ENCODE data around the gene PLIN5. TPM values are rescaled to one million over a fixed set of nuclear protein-coding genes. Genes with fewer than 3 reads are reported as not detected.

PLIN5 gene
- total RNA-seq, 1 donor from 2014 or later = 17.1 TPM

DNA sequence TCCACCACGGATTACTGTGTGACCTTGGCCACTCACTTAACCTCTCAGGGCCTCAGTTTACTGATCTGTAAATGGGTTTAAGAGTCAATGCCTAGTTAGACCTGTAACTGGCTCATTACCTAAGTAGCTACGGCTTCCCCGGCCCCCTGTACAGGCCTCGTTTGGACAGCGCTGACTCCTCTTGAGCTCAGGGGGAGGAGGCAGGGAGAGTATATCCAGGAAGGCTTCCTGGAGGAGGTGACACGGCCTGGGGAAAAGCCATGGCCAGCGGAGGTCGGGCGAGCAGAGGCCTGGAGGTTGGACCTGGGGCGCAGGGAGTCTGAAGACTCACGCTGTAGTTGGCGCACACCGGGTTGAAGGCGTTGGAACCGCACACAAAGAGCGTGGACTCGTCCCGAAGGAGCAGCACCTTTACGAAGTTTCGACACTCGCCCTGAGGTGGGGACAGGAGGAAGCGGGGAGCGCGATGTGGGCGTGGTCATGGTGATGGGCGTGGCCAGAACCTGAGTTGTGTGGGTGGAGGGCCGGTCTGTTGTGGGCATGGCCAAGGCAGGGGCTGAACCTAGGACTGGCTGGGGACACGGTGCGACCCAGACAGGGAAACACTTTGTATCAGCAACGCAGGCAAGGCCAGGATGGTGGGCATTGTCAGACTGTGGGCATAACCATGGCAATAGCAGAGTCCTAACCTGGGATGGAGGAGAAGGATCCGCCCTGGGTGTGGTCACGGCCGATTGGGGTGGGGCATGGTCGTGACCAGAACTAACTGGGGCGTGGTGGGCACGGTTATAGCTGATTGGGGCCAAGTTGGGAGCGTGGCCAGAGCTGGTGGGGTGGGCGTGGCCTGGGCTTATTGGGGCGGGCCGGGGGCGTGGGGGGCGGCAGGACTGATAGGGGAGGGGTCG lies 20.9 kb upstream of the PLIN5 start:
- intact Hi-C loops (cut with DNase I) = no loop called here
- TF ChIP-seq, protein P1, sequence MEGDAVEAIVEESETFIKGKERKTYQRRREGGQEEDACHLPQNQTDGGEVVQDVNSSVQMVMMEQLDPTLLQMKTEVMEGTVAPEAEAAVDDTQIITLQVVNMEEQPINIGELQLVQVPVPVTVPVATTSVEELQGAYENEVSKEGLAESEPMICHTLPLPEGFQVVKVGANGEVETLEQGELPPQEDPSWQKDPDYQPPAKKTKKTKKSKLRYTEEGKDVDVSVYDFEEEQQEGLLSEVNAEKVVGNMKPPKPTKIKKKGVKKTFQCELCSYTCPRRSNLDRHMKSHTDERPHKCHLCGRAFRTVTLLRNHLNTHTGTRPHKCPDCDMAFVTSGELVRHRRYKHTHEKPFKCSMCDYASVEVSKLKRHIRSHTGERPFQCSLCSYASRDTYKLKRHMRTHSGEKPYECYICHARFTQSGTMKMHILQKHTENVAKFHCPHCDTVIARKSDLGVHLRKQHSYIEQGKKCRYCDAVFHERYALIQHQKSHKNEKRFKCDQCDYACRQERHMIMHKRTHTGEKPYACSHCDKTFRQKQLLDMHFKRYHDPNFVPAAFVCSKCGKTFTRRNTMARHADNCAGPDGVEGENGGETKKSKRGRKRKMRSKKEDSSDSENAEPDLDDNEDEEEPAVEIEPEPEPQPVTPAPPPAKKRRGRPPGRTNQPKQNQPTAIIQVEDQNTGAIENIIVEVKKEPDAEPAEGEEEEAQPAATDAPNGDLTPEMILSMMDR (IDR thresholded peaks at IDR 0.05) = no peak
- no peak overlapping the region for H3K27ac ChIP-seq
- no peak for DNase-seq (ENCODE audit: low spot score in 2 of 2)
- H3K4me3 ChIP-seq = no peak overlapping the region
- no peaks in the 10 kb centered on the region for H3K36me3 ChIP-seq
- H3K27me3 ChIP-seq = no peaks in the 10 kb centered on the region
- H3K9me3 ChIP-seq = no peaks in the 10 kb centered on the region
- no peaks in the 10 kb centered on the region for H3K4me1 ChIP-seq

DNA sequence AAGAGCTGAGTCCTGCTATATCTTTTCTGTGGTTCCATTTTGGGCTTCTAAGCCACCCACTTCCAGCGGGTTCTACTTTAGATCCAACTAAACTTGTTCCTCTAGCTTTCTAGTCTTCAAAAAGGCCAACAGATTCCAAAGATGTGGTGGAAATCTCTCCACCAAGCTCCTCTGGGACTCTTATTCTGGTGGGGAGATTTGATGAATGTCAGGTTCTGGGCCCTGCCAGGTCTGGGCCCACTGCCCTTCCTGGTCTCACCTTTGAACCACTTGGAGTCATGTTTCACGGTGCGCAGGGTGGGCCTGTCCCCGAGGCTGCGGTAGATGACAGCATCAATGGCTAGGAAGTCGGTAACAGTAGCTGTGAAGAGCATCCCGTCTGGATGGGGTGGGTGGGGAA lies 19.7 kb upstream of the PLIN5 start:
- no peak for DNase-seq (ENCODE audit: low spot score in 2 of 2)
- Histone ChIP-seq H3K27me3 (no peaks in the 10 kb centered on the region), H3K4me1 (no peaks in the 10 kb centered on the region), H3K27ac (no peak overlapping the region), H3K36me3 (no peaks in the 10 kb centered on the region), H3K9me3 (no peaks in the 10 kb centered on the region), H3K4me3 (no peak overlapping the region)
- TF ChIP-seq, protein P1 (IDR thresholded peaks at IDR 0.05) = no peak
- intact Hi-C loops (cut with DNase I) = no loop called here

DNA sequence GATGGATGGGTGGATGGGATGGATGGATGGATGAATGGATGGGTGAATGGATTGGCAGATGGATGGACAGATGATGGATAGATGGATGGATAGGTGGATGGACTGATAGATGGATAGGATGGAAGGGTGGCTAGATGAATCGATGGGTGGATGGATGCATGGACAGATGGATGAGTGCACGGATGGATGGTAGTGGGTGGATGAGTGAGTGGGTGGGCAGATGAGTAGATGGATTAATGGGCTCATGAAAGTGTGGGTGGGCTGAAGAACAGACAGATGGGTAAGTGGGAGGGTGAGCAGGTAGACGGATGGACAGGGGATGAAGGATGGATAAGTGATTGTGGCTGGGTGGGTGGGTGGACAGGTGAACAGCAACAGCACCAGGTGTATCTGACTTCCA lies 18.8 kb upstream of the PLIN5 start:
- Histone ChIP-seq H3K9me3 (no peaks in the 10 kb centered on the region), H3K36me3 (no peaks in the 10 kb centered on the region), H3K27me3 (no peaks in the 10 kb centered on the region), H3K27ac (no peak overlapping the region), H3K4me3 (no peak overlapping the region), H3K4me1 (no peaks in the 10 kb centered on the region)
- intact Hi-C loops (cut with DNase I) = no loop called here
- no peak for DNase-seq (ENCODE audit: low spot score in 2 of 2)
- TF ChIP-seq, protein P1 (IDR thresholded peaks at IDR 0.05) = no peak

DNA sequence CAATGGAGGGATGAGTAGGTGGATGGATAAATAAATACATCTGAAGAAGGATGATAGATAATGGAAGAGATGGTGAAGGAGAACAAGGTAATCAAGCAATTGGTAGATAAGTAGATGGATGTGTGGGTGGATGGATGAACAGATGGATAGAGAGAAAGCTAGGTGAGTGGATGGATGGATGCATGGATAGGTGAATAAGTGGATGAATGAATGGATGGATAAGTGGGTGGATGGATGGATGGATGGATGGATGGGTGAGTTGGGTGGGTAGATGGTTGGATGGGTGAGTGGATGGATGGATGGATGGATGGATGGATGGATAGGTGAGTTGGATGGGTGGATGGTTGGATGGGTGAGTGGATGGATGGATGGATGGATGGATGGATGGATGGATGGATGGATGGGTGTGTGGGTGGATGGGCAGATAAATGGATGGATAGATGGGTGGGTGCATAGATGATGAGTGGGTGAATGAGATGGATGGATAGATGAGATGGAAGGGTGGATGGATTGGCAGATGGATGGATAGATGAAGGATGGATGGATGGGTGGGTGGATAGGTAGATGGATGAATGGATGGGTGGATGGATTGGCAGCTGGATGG lies 18.2 kb upstream of the PLIN5 start:
- no peaks in the 10 kb centered on the region for H3K4me1 ChIP-seq
- no peaks in the 10 kb centered on the region for H3K27me3 ChIP-seq
- TF ChIP-seq, protein P1 (IDR thresholded peaks at IDR 0.05) = no peak
- no peaks in the 10 kb centered on the region for H3K9me3 ChIP-seq
- no peaks in the 10 kb centered on the region for H3K36me3 ChIP-seq
- DNase-seq (ENCODE audit: low spot score in 2 of 2) = no peak
- intact Hi-C loops (cut with DNase I) = no loop called here
- H3K27ac ChIP-seq = no peak overlapping the region
- no peak overlapping the region for H3K4me3 ChIP-seq

DNA sequence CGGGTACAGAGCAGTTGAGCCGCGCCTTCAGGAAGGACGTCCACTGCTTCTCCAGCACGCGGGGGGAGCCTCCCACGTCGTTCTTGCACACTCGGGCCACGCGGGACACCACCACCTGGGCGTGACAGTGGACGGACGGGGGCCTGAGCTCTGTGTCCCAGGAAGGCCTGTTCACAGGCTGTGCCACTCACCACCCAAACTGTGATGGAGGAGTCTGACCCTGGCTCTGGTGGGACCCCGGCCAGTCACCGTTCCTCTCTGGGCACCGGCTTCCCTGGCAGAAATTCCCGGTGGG lies 17.4 kb upstream of the PLIN5 start:
- H3K9me3 ChIP-seq = no peaks in the 10 kb centered on the region

More for the DNA sequence above, 17.4 kb upstream of the PLIN5 start:
- no peaks in the 10 kb centered on the region for H3K27me3 ChIP-seq
- H3K36me3 ChIP-seq = no peaks in the 10 kb centered on the region
- TF ChIP-seq, protein P1 (IDR thresholded peaks at IDR 0.05) = no peak
- no peak for DNase-seq (ENCODE audit: low spot score in 2 of 2)
- no peak overlapping the region for H3K27ac ChIP-seq
- H3K4me1 ChIP-seq = no peaks in the 10 kb centered on the region
- intact Hi-C loops (cut with DNase I) = no loop called here
- no peak overlapping the region for H3K4me3 ChIP-seq
